ENCODE results near the gene ARHGAP27.
A peak's percentile ranks its signal among the peaks of the same experiment; 100 is the strongest.

ARHGAP27 gene

GRCh38 chr17:45431531-45432404, 902 bp downstream of the ARHGAP27 start:
- WGBS, 2 donors (ENCODE audit: extremely low coverage in 2 of 2, insufficient read length in 2 of 2, insufficient replicate concordance in 1 of 2): no CpG with 5 or more reads among the region's 64 CpGs

GRCh38 chr17:45430738-45431530, 1.7 kb downstream of the ARHGAP27 start:
- peaks cover 34 to 54% (median 54%) of the 10 kb centered on the region in 3 experiments for H3K27me3 ChIP-seq (ENCODE audit: control insufficient read depth in 3 of 3, insufficient read depth in 3 of 3, low read depth in 1 of 3, low read length in 3 of 3)

More at GRCh38 chr17:45431531-45432404, 902 bp downstream of the ARHGAP27 start:
- Histone ChIP-seq H3K36me3 (replicated peaks in 1 of 2; ENCODE audit: control insufficient read depth in 2 of 2, insufficient read depth in 2 of 2, low read length in 2 of 2) (no peaks in the 10 kb centered on the region), H2BK12ac (ENCODE audit: low read length) (no peak overlapping the region), H2BK15ac (ENCODE audit: low read length) (no peak overlapping the region), H3K9me3 (replicated peaks in 1 of 2; ENCODE audit: control insufficient read depth in 2 of 2, insufficient read depth in 1 of 2, low read depth in 1 of 2, low read length in 2 of 2) (peaks cover 0 to 2% of the 10 kb centered on the region in 2 donors), H3K4ac (ENCODE audit: low read length) (no peak overlapping the region), H3K79me1 (ENCODE audit: low read depth, low read length) (no peaks in the 10 kb centered on the region), H3K18ac (ENCODE audit: low read length) (peak overlapping the region; percentile 92), H3K27ac (replicated peaks; ENCODE audit: low read length) (no peak overlapping the region), H3K4me1 (ENCODE audit: control insufficient read depth in 2 of 2, insufficient read depth in 1 of 2, low read depth in 1 of 2, low read length in 2 of 2) (peaks cover 5 to 16% of the 10 kb centered on the region in 2 donors), H2BK120ac (ENCODE audit: low read depth, low read length) (no peak overlapping the region), H4K91ac (ENCODE audit: low read depth, low read length, poor library complexity) (no peak overlapping the region), H2BK5ac (ENCODE audit: low read length) (no peak overlapping the region), H4K8ac (ENCODE audit: low read depth, low read length) (no peak overlapping the region), H3K9ac (ENCODE audit: low read depth, low read length, poor library complexity) (peak overlapping the region; percentile 90), H3K27me3 (ENCODE audit: control insufficient read depth in 3 of 3, insufficient read depth in 3 of 3, low read depth in 1 of 3, low read length in 3 of 3) (peaks cover 34 to 51% (median 47%) of the 10 kb centered on the region in 3 experiments), H3K23ac (ENCODE audit: low read depth, low read length, poor library complexity) (no peak overlapping the region), H3K4me3 (ENCODE audit: low read length in 2 of 2) (peak overlapping the region; percentile 52 to 78), H3K14ac (ENCODE audit: low read length) (no peak overlapping the region), H2AFZ (ENCODE audit: low read length) (peak overlapping the region; percentile 92), H3K4me2 (ENCODE audit: insufficient read depth, low read length, poor library complexity, severe bottlenecking) (peak overlapping the region; percentile 99), H2AK5ac (ENCODE audit: low read depth, low read length) (no peak overlapping the region)
- no peak for DNase-seq (ENCODE audit: low spot score)

GRCh38 chr17:45430006-45430737, 2.5 kb downstream of the ARHGAP27 start:
- Histone ChIP-seq H3K23ac (ENCODE audit: low read depth, low read length, poor library complexity) (peak overlapping the region; percentile 85), H3K18ac (ENCODE audit: low read length) (peak overlapping the region; percentile 76), H3K4me2 (ENCODE audit: insufficient read depth, low read length, poor library complexity, severe bottlenecking) (peak overlapping the region; percentile 99), H3K27me3 (ENCODE audit: control insufficient read depth in 3 of 3, insufficient read depth in 3 of 3, low read depth in 1 of 3, low read length in 3 of 3) (peaks cover 34 to 54% (median 54%) of the 10 kb centered on the region in 3 experiments), H2BK5ac (ENCODE audit: low read length) (no peak overlapping the region), H3K9ac (ENCODE audit: low read depth, low read length, poor library complexity) (no peak overlapping the region), H3K36me3 (replicated peaks in 1 of 2; ENCODE audit: control insufficient read depth in 2 of 2, insufficient read depth in 2 of 2, low read length in 2 of 2) (no peaks in the 10 kb centered on the region), H2BK12ac (ENCODE audit: low read length) (peak overlapping the region; percentile 58), H3K9me3 (replicated peaks in 1 of 2; ENCODE audit: control insufficient read depth in 2 of 2, insufficient read depth in 1 of 2, low read depth in 1 of 2, low read length in 2 of 2) (peaks cover 0 to 2% of the 10 kb centered on the region in 2 donors), H3K79me1 (ENCODE audit: low read depth, low read length) (no peaks in the 10 kb centered on the region), H3K27ac (replicated peaks; ENCODE audit: low read length) (no peak overlapping the region), H3K4ac (ENCODE audit: low read length) (no peak overlapping the region), H2AK5ac (ENCODE audit: low read depth, low read length) (peak overlapping the region; percentile 81), H2BK15ac (ENCODE audit: low read length) (peak overlapping the region; percentile 75), H3K14ac (ENCODE audit: low read length) (no peak overlapping the region), H3K4me3 (ENCODE audit: low read length in 2 of 2) (no peak overlapping the region), H3K4me1 (ENCODE audit: control insufficient read depth in 2 of 2, insufficient read depth in 1 of 2, low read depth in 1 of 2, low read length in 2 of 2) (peaks cover 7 to 16% of the 10 kb centered on the region in 2 donors), H4K8ac (ENCODE audit: low read depth, low read length) (no peak overlapping the region), H2BK120ac (ENCODE audit: low read depth, low read length) (no peak overlapping the region), H4K91ac (ENCODE audit: low read depth, low read length, poor library complexity) (no peak overlapping the region), H2AFZ (ENCODE audit: low read length) (peak overlapping the region; percentile 74)
- no CpG with 5 or more reads among the region's 68 CpGs for WGBS, 2 donors (ENCODE audit: extremely low coverage in 2 of 2, insufficient read length in 2 of 2, insufficient replicate concordance in 1 of 2)
- no peak for DNase-seq (ENCODE audit: low spot score)

More at GRCh38 chr17:45430738-45431530, 1.7 kb downstream of the ARHGAP27 start:
- H3K4me1 ChIP-seq (ENCODE audit: control insufficient read depth in 2 of 2, insufficient read depth in 1 of 2, low read depth in 1 of 2, low read length in 2 of 2): peaks cover 5 to 16% of the 10 kb centered on the region in 2 donors
- H3K4ac ChIP-seq (ENCODE audit: low read length): no peak overlapping the region
- no peak overlapping the region for H4K8ac ChIP-seq (ENCODE audit: low read depth, low read length)
- no peaks in the 10 kb centered on the region for H3K79me1 ChIP-seq (ENCODE audit: low read depth, low read length)
- WGBS, 2 donors (ENCODE audit: extremely low coverage in 2 of 2, insufficient read length in 2 of 2, insufficient replicate concordance in 1 of 2): no CpG with 5 or more reads among the region's 47 CpGs
- H3K9me3 ChIP-seq (replicated peaks in 1 of 2; ENCODE audit: control insufficient read depth in 2 of 2, insufficient read depth in 1 of 2, low read depth in 1 of 2, low read length in 2 of 2): peaks cover 0 to 2% of the 10 kb centered on the region in 2 donors
- H3K4me3 ChIP-seq (ENCODE audit: low read length in 2 of 2): peak overlapping the region; percentile 52 to 76
- H2BK15ac ChIP-seq (ENCODE audit: low read length): peak overlapping the region; percentile 75
- no peak overlapping the region for H2BK120ac ChIP-seq (ENCODE audit: low read depth, low read length)
- peak overlapping the region; percentile 92 for H2AFZ ChIP-seq (ENCODE audit: low read length)
- H3K27ac ChIP-seq (replicated peaks; ENCODE audit: low read length): no peak overlapping the region
- H3K36me3 ChIP-seq (replicated peaks in 1 of 2; ENCODE audit: control insufficient read depth in 2 of 2, insufficient read depth in 2 of 2, low read length in 2 of 2): no peaks in the 10 kb centered on the region
- no peak overlapping the region for H4K91ac ChIP-seq (ENCODE audit: low read depth, low read length, poor library complexity)
- DNase-seq (ENCODE audit: low spot score): no peak
- peak overlapping the region; percentile 38 for H3K14ac ChIP-seq (ENCODE audit: low read length)
- no peak overlapping the region for H3K9ac ChIP-seq (ENCODE audit: low read depth, low read length, poor library complexity)
- H2BK12ac ChIP-seq (ENCODE audit: low read length): peak overlapping the region; percentile 58
- peak overlapping the region; percentile 99 for H3K4me2 ChIP-seq (ENCODE audit: insufficient read depth, low read length, poor library complexity, severe bottlenecking)
- H2AK5ac ChIP-seq (ENCODE audit: low read depth, low read length): peak overlapping the region; percentile 81
- peak overlapping the region; percentile 64 for H3K18ac ChIP-seq (ENCODE audit: low read length)
- H2BK5ac ChIP-seq (ENCODE audit: low read length): no peak overlapping the region
- no peak overlapping the region for H3K23ac ChIP-seq (ENCODE audit: low read depth, low read length, poor library complexity)

All from neuronal stem cell (in vitro differentiated cells).